Panc1 (cell line): ENCODE results near the gene GALP.

ENCODE experiments used
- CTCF ChIP-seq: fragments of 450-650 bp; IDR thresholded peaks from 2 replicates; pipeline ENCODE4 v1.5.1; 2017; ENCODE audit warnings: mild to moderate bottlenecking
- POLR2AphosphoS5 ChIP-seq: IDR thresholded peaks from 2 replicates; pipeline ENCODE4 v1.6.1; 2012; ENCODE audit warnings: mild to moderate bottlenecking, low read depth, low read length, moderate library complexity
- SIN3A ChIP-seq: IDR thresholded peaks from 2 replicates; pipeline ENCODE4 v1.6.1; 2012; ENCODE audit warnings: low read depth, mild to moderate bottlenecking, low read length, moderate library complexity, borderline replicate concordance; ENCODE audit not compliant: insufficient read depth
- TCF7L2 ChIP-seq: IDR thresholded peaks from 2 replicates; pipeline ENCODE4 v1.6.1; 2011; ENCODE audit warnings: mild to moderate bottlenecking, low read depth, low read length, inconsistent platforms
- TF ChIP-seq, protein P1 (sequence below), 2 experiments: IDR thresholded peaks; 2 replicates each; pipeline ENCODE4 v1.6.1; 2011 to 2012; ENCODE audit warnings: low read depth in 2 of 2, control low read depth in 1 of 2, low read length in 1 of 2, mild to moderate bottlenecking in 1 of 2, moderate library complexity in 1 of 2; ENCODE audit not compliant: insufficient read depth in 1 of 2

DNA sequence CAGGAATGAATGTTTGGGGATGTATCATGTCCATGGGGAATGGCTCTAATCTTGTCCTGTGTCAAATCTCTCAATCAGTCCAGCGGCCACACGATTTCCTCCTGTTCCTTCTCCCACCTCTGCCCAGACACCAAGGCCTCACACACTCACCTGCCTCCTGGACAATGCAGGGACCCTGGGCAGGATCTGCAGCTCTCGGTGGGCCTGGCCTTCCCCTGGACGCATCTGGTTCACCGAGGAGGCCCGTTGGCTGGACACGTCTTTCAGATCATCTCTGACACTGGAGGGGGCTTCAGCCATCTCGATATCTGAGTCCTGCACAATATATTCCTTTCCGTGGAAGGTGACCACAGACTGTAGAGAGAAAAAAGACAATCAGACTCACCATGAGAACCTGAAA lies 47.7 kb downstream of the GALP start:
- TF ChIP-seq CTCF (no peak), POLR2AphosphoS5 (no peak), SIN3A (no peak), TCF7L2 (no peak)
- TF ChIP-seq, protein P1, sequence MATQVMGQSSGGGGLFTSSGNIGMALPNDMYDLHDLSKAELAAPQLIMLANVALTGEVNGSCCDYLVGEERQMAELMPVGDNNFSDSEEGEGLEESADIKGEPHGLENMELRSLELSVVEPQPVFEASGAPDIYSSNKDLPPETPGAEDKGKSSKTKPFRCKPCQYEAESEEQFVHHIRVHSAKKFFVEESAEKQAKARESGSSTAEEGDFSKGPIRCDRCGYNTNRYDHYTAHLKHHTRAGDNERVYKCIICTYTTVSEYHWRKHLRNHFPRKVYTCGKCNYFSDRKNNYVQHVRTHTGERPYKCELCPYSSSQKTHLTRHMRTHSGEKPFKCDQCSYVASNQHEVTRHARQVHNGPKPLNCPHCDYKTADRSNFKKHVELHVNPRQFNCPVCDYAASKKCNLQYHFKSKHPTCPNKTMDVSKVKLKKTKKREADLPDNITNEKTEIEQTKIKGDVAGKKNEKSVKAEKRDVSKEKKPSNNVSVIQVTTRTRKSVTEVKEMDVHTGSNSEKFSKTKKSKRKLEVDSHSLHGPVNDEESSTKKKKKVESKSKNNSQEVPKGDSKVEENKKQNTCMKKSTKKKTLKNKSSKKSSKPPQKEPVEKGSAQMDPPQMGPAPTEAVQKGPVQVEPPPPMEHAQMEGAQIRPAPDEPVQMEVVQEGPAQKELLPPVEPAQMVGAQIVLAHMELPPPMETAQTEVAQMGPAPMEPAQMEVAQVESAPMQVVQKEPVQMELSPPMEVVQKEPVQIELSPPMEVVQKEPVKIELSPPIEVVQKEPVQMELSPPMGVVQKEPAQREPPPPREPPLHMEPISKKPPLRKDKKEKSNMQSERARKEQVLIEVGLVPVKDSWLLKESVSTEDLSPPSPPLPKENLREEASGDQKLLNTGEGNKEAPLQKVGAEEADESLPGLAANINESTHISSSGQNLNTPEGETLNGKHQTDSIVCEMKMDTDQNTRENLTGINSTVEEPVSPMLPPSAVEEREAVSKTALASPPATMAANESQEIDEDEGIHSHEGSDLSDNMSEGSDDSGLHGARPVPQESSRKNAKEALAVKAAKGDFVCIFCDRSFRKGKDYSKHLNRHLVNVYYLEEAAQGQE (IDR thresholded peaks at IDR 0.05; ENCODE audit: insufficient read depth in 1 of 2, low read depth in 2 of 2, low read length in 1 of 2) = no peak
